Measurements from ENCODE around the gene ANKMY1. TPM values are rescaled to one million over a fixed set of nuclear protein-coding genes. Genes with fewer than 3 reads are reported as not detected.

The ANKMY1 gene
- total RNA-seq, 1 donor from 2014 or later: 16.8 TPM

DNA sequence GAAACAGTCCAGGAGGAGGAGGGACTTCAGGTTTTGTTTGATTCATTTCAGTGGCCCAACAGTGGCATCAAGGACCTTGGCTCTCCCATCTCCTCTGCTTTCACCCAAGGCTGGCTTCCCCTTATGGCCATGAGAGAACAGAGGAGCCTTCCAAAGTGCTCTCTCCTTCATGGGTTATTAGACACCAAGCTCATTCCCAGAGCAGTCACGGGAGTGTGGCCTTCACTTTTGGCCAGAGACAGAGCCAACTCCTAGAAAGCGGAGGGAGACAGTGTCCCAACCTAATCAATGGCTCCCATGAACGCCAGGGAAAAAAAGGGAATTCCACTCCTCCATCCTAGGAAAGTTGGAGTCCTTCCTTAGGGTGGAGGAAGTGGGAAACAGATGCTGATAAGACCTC, 1.5 kb upstream of the ANKMY1 start:
- TF ChIP-seq, protein P1, sequence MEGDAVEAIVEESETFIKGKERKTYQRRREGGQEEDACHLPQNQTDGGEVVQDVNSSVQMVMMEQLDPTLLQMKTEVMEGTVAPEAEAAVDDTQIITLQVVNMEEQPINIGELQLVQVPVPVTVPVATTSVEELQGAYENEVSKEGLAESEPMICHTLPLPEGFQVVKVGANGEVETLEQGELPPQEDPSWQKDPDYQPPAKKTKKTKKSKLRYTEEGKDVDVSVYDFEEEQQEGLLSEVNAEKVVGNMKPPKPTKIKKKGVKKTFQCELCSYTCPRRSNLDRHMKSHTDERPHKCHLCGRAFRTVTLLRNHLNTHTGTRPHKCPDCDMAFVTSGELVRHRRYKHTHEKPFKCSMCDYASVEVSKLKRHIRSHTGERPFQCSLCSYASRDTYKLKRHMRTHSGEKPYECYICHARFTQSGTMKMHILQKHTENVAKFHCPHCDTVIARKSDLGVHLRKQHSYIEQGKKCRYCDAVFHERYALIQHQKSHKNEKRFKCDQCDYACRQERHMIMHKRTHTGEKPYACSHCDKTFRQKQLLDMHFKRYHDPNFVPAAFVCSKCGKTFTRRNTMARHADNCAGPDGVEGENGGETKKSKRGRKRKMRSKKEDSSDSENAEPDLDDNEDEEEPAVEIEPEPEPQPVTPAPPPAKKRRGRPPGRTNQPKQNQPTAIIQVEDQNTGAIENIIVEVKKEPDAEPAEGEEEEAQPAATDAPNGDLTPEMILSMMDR (conservative IDR thresholded peaks at IDR 0.05): no peak
- peak; percentile 48 for DNase-seq (ENCODE audit: extremely low spot score, unreplicated experiment)
- peak overlapping the region; percentile 83 for H3K4me3 Mint-ChIP-seq
- H3K9me3 Mint-ChIP-seq: no peaks in the 10 kb centered on the region
- peak overlapping the region; percentile 75 for H3K27ac Mint-ChIP-seq
- no peaks in the 10 kb centered on the region for H3K27me3 Mint-ChIP-seq
- H3K4me1 Mint-ChIP-seq (ENCODE audit: unreplicated experiment): peaks cover 26% of the 10 kb centered on the region
- H3K36me3 Mint-ChIP-seq: peaks cover 9% of the 10 kb centered on the region

DNA sequence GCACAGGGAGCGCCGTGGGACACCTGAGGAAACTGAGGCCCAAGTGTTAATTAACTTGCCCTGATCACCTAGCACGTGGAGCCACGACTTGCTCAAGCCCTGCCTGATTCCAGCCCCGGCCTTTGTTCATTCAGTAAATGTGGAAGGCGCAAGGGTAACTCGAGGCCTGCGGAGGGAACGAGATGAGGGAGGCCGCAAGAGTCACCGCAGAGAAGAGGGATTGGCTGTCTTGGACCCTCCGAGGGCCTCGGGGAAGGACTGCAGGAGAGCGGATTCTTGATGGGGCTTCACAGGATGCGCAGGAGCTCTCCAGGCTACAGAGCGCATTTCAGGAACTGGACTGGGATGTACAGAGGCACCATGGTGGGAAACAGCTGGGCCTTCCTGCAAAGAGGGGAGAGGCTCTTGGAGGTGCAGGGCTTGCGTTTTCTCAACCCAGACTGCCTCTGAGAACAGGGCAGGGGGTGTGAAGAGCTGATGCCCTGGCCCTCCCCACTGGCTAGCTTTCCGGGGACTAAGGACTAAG, 511 bp upstream of the ANKMY1 start:
- Mint-ChIP-seq H3K27me3 (no peaks in the 10 kb centered on the region), H3K4me3 (peak overlapping the region; percentile 83), H3K27ac (no peak overlapping the region), H3K4me1 (ENCODE audit: unreplicated experiment) (peaks cover 26% of the 10 kb centered on the region), H3K36me3 (peaks cover 6% of the 10 kb centered on the region), H3K9me3 (no peaks in the 10 kb centered on the region)
- TF ChIP-seq, protein P1 (conservative IDR thresholded peaks at IDR 0.05): no peak
- peak; percentile 58 for DNase-seq (ENCODE audit: extremely low spot score, unreplicated experiment)

DNA sequence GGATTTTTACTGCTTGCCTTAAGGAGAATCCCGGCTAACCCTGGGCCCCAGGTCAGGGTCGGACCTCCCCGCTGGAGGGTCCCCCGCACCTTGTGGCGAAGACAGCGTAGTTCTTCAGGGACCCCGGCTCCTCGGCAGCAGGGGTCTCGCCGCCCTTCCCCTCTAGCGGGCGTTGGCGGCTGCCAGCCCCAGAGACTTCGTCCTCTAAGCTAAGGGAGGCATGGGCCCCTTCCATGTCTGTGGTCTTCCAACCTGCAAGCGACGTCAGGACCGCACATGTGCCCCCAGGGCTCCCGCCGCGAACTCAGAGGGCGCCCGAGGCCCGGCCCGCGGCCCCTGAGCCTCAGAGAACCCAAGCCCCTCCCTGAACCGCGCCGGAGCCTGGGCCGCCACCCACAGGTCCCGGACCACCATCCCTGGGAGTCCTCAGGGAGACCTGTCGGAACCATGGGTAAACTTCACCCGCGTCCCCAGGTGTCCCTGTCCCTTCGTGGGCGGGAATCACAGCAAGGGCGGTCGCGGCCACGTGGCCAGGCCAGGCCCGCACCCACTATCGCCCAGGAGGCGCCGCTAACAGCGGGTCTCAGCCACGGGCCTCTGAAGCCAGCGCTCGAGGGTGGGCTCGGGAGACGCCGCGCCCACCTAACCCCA, 562 bp downstream of the ANKMY1 start:
- Mint-ChIP-seq H3K9me3 (no peaks in the 10 kb centered on the region), H3K27me3 (no peaks in the 10 kb centered on the region), H3K36me3 (peaks cover 6% of the 10 kb centered on the region), H3K4me3 (peak overlapping the region; percentile 70), H3K4me1 (ENCODE audit: unreplicated experiment) (peaks cover 26% of the 10 kb centered on the region), H3K27ac (no peak overlapping the region)
- TF ChIP-seq, protein P1 (conservative IDR thresholded peaks at IDR 0.05): no peak
- DNase-seq (ENCODE audit: extremely low spot score, unreplicated experiment): peak; percentile 68

DNA sequence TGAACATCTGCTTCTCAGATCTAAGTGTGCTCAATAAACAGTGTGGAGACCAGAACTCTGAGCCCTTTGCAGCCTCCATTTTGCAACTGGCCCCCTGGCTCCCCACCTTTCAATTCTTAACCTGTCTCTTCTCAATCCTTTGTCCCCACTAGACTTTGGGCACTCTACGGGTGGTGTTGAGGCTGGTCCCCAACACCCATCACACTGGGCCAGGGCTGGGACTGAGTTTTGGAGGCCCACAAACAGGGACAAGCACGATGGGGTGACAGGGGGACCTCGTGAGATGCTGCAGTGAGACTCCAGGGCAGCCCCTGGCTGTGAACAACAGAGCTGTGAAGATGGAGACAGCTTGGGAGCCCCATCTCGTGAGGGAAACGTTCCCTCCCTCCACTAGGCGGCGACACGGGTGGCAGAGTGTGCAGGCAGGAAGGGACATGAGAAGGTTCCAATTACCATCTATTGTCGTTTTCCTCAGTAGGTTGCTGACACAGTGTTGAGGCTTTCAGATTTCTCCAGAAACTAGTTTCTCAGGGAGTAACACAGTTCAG, 1.2 kb downstream of the ANKMY1 start:
- H3K27ac Mint-ChIP-seq: no peak overlapping the region
- peak; percentile 69 for DNase-seq (ENCODE audit: extremely low spot score, unreplicated experiment)
- H3K4me3 Mint-ChIP-seq: peak overlapping the region; percentile 70

DNA sequence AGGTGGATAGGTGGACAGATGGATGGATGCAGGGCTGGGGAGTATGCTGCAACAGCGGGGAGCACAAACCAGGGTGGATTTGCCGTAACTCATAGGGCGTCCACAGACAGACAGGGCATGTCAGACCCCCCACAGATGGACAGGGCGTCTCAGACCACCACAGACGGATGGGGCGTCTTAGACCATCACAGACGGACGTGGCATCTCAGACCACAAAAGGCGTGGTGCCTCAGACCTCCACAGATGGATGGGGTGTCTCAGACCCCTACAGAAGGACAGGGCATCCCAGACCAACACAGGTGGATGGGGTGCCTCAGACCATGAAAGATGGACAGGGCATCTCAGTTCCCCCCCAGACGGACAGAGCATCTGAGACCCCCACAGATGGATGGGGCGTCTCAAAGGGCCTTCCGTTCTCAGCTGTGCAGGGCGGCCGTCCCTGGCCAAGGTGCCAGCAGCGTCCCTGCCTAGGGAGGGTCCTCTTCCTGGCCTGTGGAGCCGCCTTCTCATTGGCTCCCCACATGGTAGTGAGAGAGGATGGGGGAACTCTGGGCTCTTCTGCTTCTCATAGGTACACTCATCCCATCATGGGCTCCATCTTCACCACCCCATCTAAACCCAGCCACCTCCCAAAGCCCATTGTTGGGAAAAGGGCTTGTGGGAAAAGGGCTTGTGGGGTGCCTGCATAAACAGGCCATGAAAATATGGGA, 2.1 kb downstream of the ANKMY1 start:
- peaks cover 18% of the 10 kb centered on the region for H3K4me1 Mint-ChIP-seq (ENCODE audit: unreplicated experiment)
- DNase-seq (ENCODE audit: extremely low spot score, unreplicated experiment): peak; percentile 50
- H3K9me3 Mint-ChIP-seq: peaks cover 4% of the 10 kb centered on the region
- H3K27me3 Mint-ChIP-seq: no peaks in the 10 kb centered on the region
- no peak overlapping the region for H3K27ac Mint-ChIP-seq
- TF ChIP-seq, protein P1 (conservative IDR thresholded peaks at IDR 0.05): no peak
- H3K4me3 Mint-ChIP-seq: no peak overlapping the region
- H3K36me3 Mint-ChIP-seq: peaks cover 13% of the 10 kb centered on the region

More for the DNA sequence above, 1.2 kb downstream of the ANKMY1 start:
- TF ChIP-seq, protein P1 (conservative IDR thresholded peaks at IDR 0.05): peak; percentile 63
- Mint-ChIP-seq H3K36me3 (peaks cover 9% of the 10 kb centered on the region), H3K4me1 (ENCODE audit: unreplicated experiment) (peaks cover 23% of the 10 kb centered on the region), H3K27me3 (no peaks in the 10 kb centered on the region), H3K9me3 (peaks cover 4% of the 10 kb centered on the region)
